Activated CD8-positive, alpha-beta memory T cell treated with anti-CD3 and anti-CD28 coated beads for 36 hours (primary cell): ENCODE measurements around the gene OPCML. TPM values are rescaled to one million over a fixed set of nuclear protein-coding genes. Genes with fewer than 3 reads are reported as not detected.

Experiments
- CTCF ChIA-PET: fragments of 350-600 bp; sonication (Branson Sonifier 250); formaldehyde crosslinking; loops from one replicate; lab custom pipeline; 2021; ENCODE audit warnings: antibody characterized with exemption; lab: Charles Lee
- POLR2A ChIA-PET: fragments of 350-600 bp; sonication (Branson Sonifier 250); formaldehyde crosslinking; loops from one replicate; lab custom pipeline; 2021; ENCODE audit warnings: antibody characterized with exemption; lab: Charles Lee
- total RNA-seq, 2 experiments: library from RNA; stranded (reverse); gene quantifications; one replicate each; pipeline ENCODE4 v1.2.3, GENCODE V29; 2021

Gene OPCML
- total RNA-seq, 2 experiments from 2014 or later = not detected

GRCh38 chr11:133443206-133443747 is 89.0 kb downstream of the OPCML start:
- ChIA-PET POLR2A (no interaction called here), CTCF (no interaction called here)

- CTCF ChIA-PET = no interaction called here
- POLR2A ChIA-PET = no interaction called here
Measured at GRCh38 chr11:133441964-133442660, 90.2 kb downstream of the OPCML start.

- CTCF ChIA-PET = no interaction called here
- POLR2A ChIA-PET = no interaction called here
Measured at GRCh38 chr11:133425992-133426391, 106.3 kb downstream of the OPCML start.

GRCh38 chr11:133425245-133425644 is 107.1 kb downstream of the OPCML start:
- POLR2A ChIA-PET = no interaction called here
- CTCF ChIA-PET = no interaction called here

- ChIA-PET CTCF (no interaction called here), POLR2A (no interaction called here)
Measured at GRCh38 chr11:133418218-133418617, 114.1 kb downstream of the OPCML start.

GRCh38 chr11:133414506-133414905 is 117.8 kb downstream of the OPCML start:
- ChIA-PET POLR2A (no interaction called here), CTCF (no interaction called here)

GRCh38 chr11:133413703-133414102 is 118.6 kb downstream of the OPCML start:
- POLR2A ChIA-PET = no interaction called here

GRCh38 chr11:133409799-133410198 is 122.5 kb downstream of the OPCML start:
- CTCF ChIA-PET = no interaction called here
- POLR2A ChIA-PET = no interaction called here

More at GRCh38 chr11:133413703-133414102, 118.6 kb downstream of the OPCML start:
- CTCF ChIA-PET = no interaction called here

GRCh38 chr11:133408936-133409335 is 123.4 kb downstream of the OPCML start:
- POLR2A ChIA-PET = no interaction called here
- CTCF ChIA-PET = no interaction called here

GRCh38 chr11:133408402-133408801 is 123.9 kb downstream of the OPCML start:
- POLR2A ChIA-PET = no interaction called here
- CTCF ChIA-PET = no interaction called here

- CTCF ChIA-PET = no interaction called here
- POLR2A ChIA-PET = no interaction called here
Measured at GRCh38 chr11:133406489-133406888, 125.8 kb downstream of the OPCML start.

- ChIA-PET CTCF (no interaction called here), POLR2A (no interaction called here)
Measured at GRCh38 chr11:133403900-133404299, 128.4 kb downstream of the OPCML start.

- ChIA-PET CTCF (no interaction called here), POLR2A (no interaction called here)
Measured at GRCh38 chr11:133402551-133402950, 129.8 kb downstream of the OPCML start.

- POLR2A ChIA-PET = no interaction called here
- CTCF ChIA-PET = no interaction called here
Measured at GRCh38 chr11:133399855-133400625, 132.3 kb downstream of the OPCML start.

- ChIA-PET CTCF (no interaction called here), POLR2A (no interaction called here)
Measured at GRCh38 chr11:133399294-133399693, 133.0 kb downstream of the OPCML start.

- POLR2A ChIA-PET = no interaction called here
- CTCF ChIA-PET = no interaction called here
Measured at GRCh38 chr11:133390803-133391202, 141.5 kb downstream of the OPCML start.

GRCh38 chr11:133388975-133389568 is 143.2 kb downstream of the OPCML start:
- ChIA-PET POLR2A (no interaction called here), CTCF (no interaction called here)

GRCh38 chr11:133388260-133388659 is 144.0 kb downstream of the OPCML start:
- POLR2A ChIA-PET = no interaction called here
- CTCF ChIA-PET = no interaction called here

- ChIA-PET POLR2A (no interaction called here), CTCF (no interaction called here)
Measured at GRCh38 chr11:133386852-133387251, 145.4 kb downstream of the OPCML start.

- POLR2A ChIA-PET = no interaction called here
- CTCF ChIA-PET = no interaction called here
Measured at GRCh38 chr11:133386262-133386661, 146.0 kb downstream of the OPCML start.
